Measurements from ENCODE around the gene NRN1L.
"Not testable (repeated sequence)": the region's sequence is repeated elsewhere in the genome, so short reads cannot be mapped to it uniquely, and the experiment has no call there.

The NRN1L gene

GRCh38 chr16:67884684-67885083, at the start of gene NRN1L:
Gene NRN1L, plus strand, starts transcription at chr16:67884885. Its CDS starts 19 bp downstream, at chr16:67884904.
- DNase-seq (ENCODE audit: low spot score): no peak

- DNase-seq (ENCODE audit: low spot score): not testable (repeated sequence)
These were observed 47.5 kb upstream of the NRN1L start for GRCh38 chr16:67837190-67837589.

GRCh38 chr16:67837811-67838210, 46.9 kb upstream of the NRN1L start:
- no peak for DNase-seq (ENCODE audit: low spot score)

GRCh38 chr16:67841198-67841815, 43.4 kb upstream of the NRN1L start:
- no peak for DNase-seq (ENCODE audit: low spot score)

- peak; percentile 96 for DNase-seq (ENCODE audit: low spot score)
These were observed 42.7 kb upstream of the NRN1L start, which contains the start of gene THAP11 for GRCh38 chr16:67841816-67842508. Gene THAP11, plus strand, starts transcription at chr16:67842320. Its CDS starts 235 bp downstream, at chr16:67842555.

- peak; percentile 61 for DNase-seq (ENCODE audit: low spot score)
These were observed 42.0 kb upstream of the NRN1L start for GRCh38 chr16:67842509-67843342.

GRCh38 chr16:67843343-67843765, 41.3 kb upstream of the NRN1L start:
- DNase-seq (ENCODE audit: low spot score): no peak

GRCh38 chr16:67844497-67844896, 40.2 kb upstream of the NRN1L start:
- DNase-seq (ENCODE audit: low spot score): no peak

- no peak for DNase-seq (ENCODE audit: low spot score)
These were observed 39.2 kb upstream of the NRN1L start for GRCh38 chr16:67845291-67846062.

GRCh38 chr16:67846063-67846319, 38.7 kb upstream of the NRN1L start:
- DNase-seq (ENCODE audit: low spot score): no peak

- peak; percentile 95 for DNase-seq (ENCODE audit: low spot score)
These were observed 38.2 kb upstream of the NRN1L start, which contains the start of gene NUTF2 for GRCh38 chr16:67846320-67847063. Gene NUTF2, plus strand, starts transcription at chr16:67846933. Its CDS starts 18,198 bp downstream, at chr16:67865131.

- DNase-seq (ENCODE audit: low spot score): peak; percentile 59
These were observed 37.4 kb upstream of the NRN1L start, which contains the start of gene CENPT for GRCh38 chr16:67847064-67847861. Gene CENPT, minus strand, starts transcription at chr16:67847693. Its CDS starts 13,834 bp downstream, at chr16:67833859.

GRCh38 chr16:67848118-67848517, 36.6 kb upstream of the NRN1L start:
- DNase-seq (ENCODE audit: low spot score): no peak

- DNase-seq (ENCODE audit: low spot score): no peak
These were observed 31.0 kb upstream of the NRN1L start for GRCh38 chr16:67853670-67854069.

- DNase-seq (ENCODE audit: low spot score): no peak
These were observed 28.9 kb upstream of the NRN1L start for GRCh38 chr16:67855789-67856188.

- DNase-seq (ENCODE audit: low spot score): no peak
These were observed 27.6 kb upstream of the NRN1L start for GRCh38 chr16:67856927-67857546.

GRCh38 chr16:67857547-67858233, 27.0 kb upstream of the NRN1L start:
- DNase-seq (ENCODE audit: low spot score): peak; percentile 79

- DNase-seq (ENCODE audit: low spot score): no peak
These were observed 26.2 kb upstream of the NRN1L start for GRCh38 chr16:67858500-67858899.

All from CD4-positive, alpha-beta T cell treated with Interleukin-15 for 4 hours (primary cell).